Activated naive CD4-positive, alpha-beta T cell treated with anti-CD3 and anti-CD28 coated beads for 36 hours (primary cell): ENCODE results near the gene MPPE1. TPM values are rescaled to one million over a fixed set of nuclear protein-coding genes. Genes with fewer than 3 reads are reported as not detected.
"Not testable (repeated sequence)": the region's sequence is repeated elsewhere in the genome, so short reads cannot be mapped to it uniquely, and the experiment has no call there.

Experiments
- CTCF ChIA-PET: fragments of 350-600 bp; sonication (Branson Sonifier 250); formaldehyde crosslinking; loops from one replicate; lab custom pipeline; 2021; ENCODE audit warnings: antibody characterized with exemption; lab: Charles Lee
- DNase-seq: peaks from one replicate; pipeline ENCODE4 v3.0.0-alpha.2; 2020
- H3K27ac Mint-ChIP-seq: one replicate; pipeline ENCODE4 v1.8.0; 2021; ENCODE audit warnings: mild to moderate bottlenecking, mixed read lengths
- H3K27me3 Mint-ChIP-seq: one replicate; pipeline ENCODE4 v1.8.0; 2021; ENCODE audit warnings: low read depth, mixed read lengths
- H3K36me3 Mint-ChIP-seq: one replicate; pipeline ENCODE4 v1.8.0; 2021; ENCODE audit warnings: low read depth, mixed read lengths
- H3K4me1 Mint-ChIP-seq: one replicate; pipeline ENCODE4 v1.8.0; 2021; ENCODE audit warnings: low read depth, mixed read lengths
- H3K4me3 Mint-ChIP-seq: one replicate; pipeline ENCODE4 v1.8.0; 2021; ENCODE audit warnings: mild to moderate bottlenecking, moderate library complexity, mixed read lengths
- H3K9me3 Mint-ChIP-seq: one replicate; pipeline ENCODE4 v1.8.0; 2021; ENCODE audit warnings: mixed read lengths
- intact Hi-C: fragments of 100-400 bp; cut with micrococcal nuclease; formaldehyde crosslinking; loops from one replicate; pipeline ENCODE4 v1.15.1; 2023
- total RNA-seq, 2 experiments: library from RNA; stranded (reverse); gene quantifications; one replicate each; pipeline ENCODE4 v1.2.3, GENCODE V29; 2021

MPPE1 gene
- total RNA-seq, 2 experiments from 2014 or later = 30.4 to 34.3 TPM

- no peak for DNase-seq
- Mint-ChIP-seq H3K4me3 (peak overlapping the region; percentile 24), H3K27me3 (no peaks in the 10 kb centered on the region), H3K9me3 (no peaks in the 10 kb centered on the region), H3K4me1 (peaks cover 4% of the 10 kb centered on the region), H3K36me3 (no peaks in the 10 kb centered on the region), H3K27ac (no peak overlapping the region)
- CTCF ChIA-PET = interaction anchor here (1.2 to 2.7 kb wide), 3 partner anchors 9 to 92 kb away, joined by 4 to 21 read pairs (median 11); no protein-coding TSS in a partner anchor
- intact Hi-C loops = loop anchor here (1.0 kb wide), 3 partner anchors 35 to 95 kb away; partner anchors contain the start of genes CHMP1B, IMPA2 and MPPE1
Measured at GRCh38 chr18:11946756-11947155, 38.6 kb upstream of the MPPE1 start.

DNA sequence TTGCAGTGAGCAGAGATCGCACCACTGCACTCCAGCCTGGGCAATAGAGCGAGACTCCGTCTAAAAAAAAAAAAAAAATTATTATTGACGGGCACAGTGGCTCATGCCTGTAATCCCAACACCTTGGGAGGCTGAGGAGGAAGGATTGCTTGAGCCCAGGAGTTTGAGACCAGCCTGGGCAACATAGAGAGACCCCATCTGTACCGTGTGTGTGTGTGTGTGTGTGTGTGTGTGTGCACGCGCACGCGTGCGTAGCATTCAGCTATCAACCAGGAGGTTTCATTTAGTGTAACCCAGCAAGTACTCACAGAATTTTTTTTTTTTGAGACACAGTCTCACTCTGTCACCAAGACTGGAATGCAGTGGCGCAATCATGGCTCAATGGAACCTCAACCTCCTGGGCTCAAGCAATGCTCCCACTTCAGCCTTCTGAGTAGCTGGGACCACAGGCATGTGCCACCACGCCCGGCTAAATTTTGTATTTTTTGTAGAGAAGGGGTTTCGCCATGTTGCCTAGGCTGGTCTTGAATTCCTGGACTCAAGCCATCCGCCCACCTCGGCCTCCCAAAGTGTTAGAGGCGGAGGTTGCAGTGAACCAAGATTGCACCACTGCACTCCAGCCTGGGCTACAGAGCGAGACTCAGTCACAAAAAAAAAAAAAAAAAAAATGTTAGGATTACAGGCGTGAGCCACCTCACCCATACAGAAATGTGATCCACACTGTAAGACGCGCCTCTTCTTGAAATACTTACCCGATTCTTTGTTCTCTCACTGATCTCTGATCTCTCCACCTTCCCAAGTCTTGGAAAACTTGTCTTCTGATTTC is 37.9 kb upstream of the MPPE1 start:
- H3K27ac Mint-ChIP-seq, DNase-seq, H3K27me3 Mint-ChIP-seq, H3K36me3 Mint-ChIP-seq, H3K4me3 Mint-ChIP-seq, intact Hi-C loops, H3K9me3 Mint-ChIP-seq, H3K4me1 Mint-ChIP-seq: not testable (repeated sequence)
- CTCF ChIA-PET = interaction anchor here (1.2 to 2.7 kb wide), 5 partner anchors 8 to 98 kb away, joined by 4 to 21 read pairs (median 8); no protein-coding TSS in a partner anchor

DNA sequence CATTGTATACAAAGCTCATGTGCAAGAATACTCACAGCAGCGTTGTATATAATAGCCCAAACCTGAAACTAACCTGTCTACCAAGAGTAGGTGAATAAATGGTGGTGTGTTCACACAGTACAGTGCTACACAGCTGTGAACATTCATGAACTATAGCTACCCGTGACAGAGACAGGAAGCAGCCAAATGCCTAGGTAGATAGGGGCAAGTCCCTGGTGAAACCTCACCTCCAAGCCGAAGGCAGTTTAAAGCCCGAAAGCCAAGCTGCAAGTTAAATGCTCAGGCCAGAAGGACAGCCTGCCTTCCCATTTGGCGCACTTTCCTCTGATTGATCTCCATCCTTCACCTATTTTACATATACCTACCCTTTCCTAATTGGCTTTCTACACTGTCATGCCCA is 36.7 kb upstream of the MPPE1 start:
- H3K27me3 Mint-ChIP-seq = no peaks in the 10 kb centered on the region
- peaks cover 4% of the 10 kb centered on the region for H3K4me1 Mint-ChIP-seq
- H3K9me3 Mint-ChIP-seq = no peaks in the 10 kb centered on the region
- no peak for DNase-seq
- intact Hi-C loops = no loop called here
- CTCF ChIA-PET = interaction anchor here (0.5 to 2.0 kb wide), 6 partner anchors 30 to 99 kb away, joined by 3 to 8 read pairs (median 4); no protein-coding TSS in a partner anchor
- H3K36me3 Mint-ChIP-seq = no peaks in the 10 kb centered on the region
- no peak overlapping the region for H3K4me3 Mint-ChIP-seq
- no peak overlapping the region for H3K27ac Mint-ChIP-seq

DNA sequence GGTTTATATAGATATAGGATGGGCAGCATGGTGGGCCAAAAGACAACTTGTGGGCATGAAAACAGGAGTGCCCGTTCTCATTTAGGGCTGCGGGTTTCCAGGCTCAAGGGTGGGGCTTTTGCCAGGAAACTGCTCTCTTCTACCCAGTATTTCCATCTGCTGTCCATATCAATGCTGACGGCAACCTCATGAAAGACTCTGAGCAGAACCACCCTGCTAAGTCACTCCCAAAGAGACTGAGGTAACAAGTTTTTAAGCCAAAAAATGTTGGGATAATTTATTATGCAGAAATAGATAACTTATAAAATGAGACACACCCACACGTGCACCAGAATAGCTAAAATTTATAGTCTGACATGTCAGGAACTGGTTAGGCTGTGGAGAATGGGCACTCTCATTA is 36.1 kb upstream of the MPPE1 start:
- CTCF ChIA-PET = interaction anchor here (0.6 to 2.0 kb wide), 5 partner anchors 30 to 100 kb away, joined by 3 to 8 read pairs (median 4); no protein-coding TSS in a partner anchor
- no peaks in the 10 kb centered on the region for H3K9me3 Mint-ChIP-seq
- H3K36me3 Mint-ChIP-seq = no peaks in the 10 kb centered on the region

GRCh38 chr18:11943551-11943950 is 35.4 kb upstream of the MPPE1 start:
- Mint-ChIP-seq H3K27me3 (no peaks in the 10 kb centered on the region), H3K27ac (no peak overlapping the region), H3K9me3 (no peaks in the 10 kb centered on the region), H3K4me1 (peaks cover 4% of the 10 kb centered on the region), H3K36me3 (no peaks in the 10 kb centered on the region), H3K4me3 (no peak overlapping the region)
- DNase-seq = no peak
- intact Hi-C loops = no loop called here
- CTCF ChIA-PET = interaction anchor here (2.0 kb wide), 1 partner anchor 95 kb away, joined by 8 read pairs; no protein-coding TSS in a partner anchor

More for the DNA sequence above, 36.1 kb upstream of the MPPE1 start:
- Mint-ChIP-seq H3K4me3 (no peak overlapping the region), H3K27me3 (no peaks in the 10 kb centered on the region), H3K27ac (no peak overlapping the region), H3K4me1 (peaks cover 4% of the 10 kb centered on the region)
- intact Hi-C loops = no loop called here
- DNase-seq = no peak

DNA sequence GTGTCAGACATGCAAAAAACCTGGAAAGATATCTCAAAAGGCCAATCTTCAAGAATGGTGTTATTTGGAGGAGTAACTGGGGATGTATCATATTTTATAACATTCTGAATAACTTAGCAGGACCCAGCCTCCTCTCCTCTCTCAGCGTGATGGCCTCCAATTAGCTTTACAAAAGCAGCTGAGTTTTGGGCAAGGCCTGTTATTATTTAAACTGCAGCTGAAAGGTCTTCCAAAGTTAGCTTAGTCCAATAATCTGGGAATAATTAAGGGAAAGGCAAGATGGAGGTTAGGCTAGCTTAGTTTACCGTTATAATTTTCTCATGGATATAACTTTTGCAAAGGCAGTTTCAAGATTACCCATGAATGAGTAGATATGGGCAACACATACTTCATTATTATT is 32.8 kb upstream of the MPPE1 start:
- H3K27me3 Mint-ChIP-seq = no peaks in the 10 kb centered on the region
- H3K36me3 Mint-ChIP-seq = no peaks in the 10 kb centered on the region
- no peaks in the 10 kb centered on the region for H3K4me1 Mint-ChIP-seq
- H3K4me3 Mint-ChIP-seq = no peak overlapping the region
- intact Hi-C loops = no loop called here
- H3K9me3 Mint-ChIP-seq = no peaks in the 10 kb centered on the region
- no peak overlapping the region for H3K27ac Mint-ChIP-seq
- no peak for DNase-seq
- CTCF ChIA-PET = interaction anchor here (0.9 to 7.3 kb wide), 4 partner anchors 11 to 208 kb away, joined by 5 to 234 read pairs (median 60); no protein-coding TSS in a partner anchor

- Mint-ChIP-seq H3K4me1 (no peaks in the 10 kb centered on the region), H3K4me3 (no peak overlapping the region), H3K27ac (no peak overlapping the region), H3K27me3 (no peaks in the 10 kb centered on the region), H3K36me3 (no peaks in the 10 kb centered on the region), H3K9me3 (no peaks in the 10 kb centered on the region)
- DNase-seq = peak; percentile 86
- intact Hi-C loops = loop anchor here (1.0 to 5.0 kb wide), 5 partner anchors 57 to 299 kb away; no protein-coding TSS in a partner anchor
- CTCF ChIA-PET = interaction anchor here (0.7 to 7.3 kb wide), 30 partner anchors 9 to 282 kb away, joined by 3 to 234 read pairs (median 7); partner anchors contain the start of gene IMPA2
Measured at GRCh38 chr18:11937874-11938478, 29.9 kb upstream of the MPPE1 start.

- no peak overlapping the region for H3K27ac Mint-ChIP-seq
- intact Hi-C loops = no loop called here
- CTCF ChIA-PET = interaction anchor here (1.0 to 1.8 kb wide), 2 partner anchors 63 to 100 kb away, joined by 3 to 16 read pairs; no protein-coding TSS in a partner anchor
- H3K4me3 Mint-ChIP-seq = no peak overlapping the region
- H3K4me1 Mint-ChIP-seq = no peaks in the 10 kb centered on the region
- no peaks in the 10 kb centered on the region for H3K36me3 Mint-ChIP-seq
- no peaks in the 10 kb centered on the region for H3K9me3 Mint-ChIP-seq
- no peak for DNase-seq
- H3K27me3 Mint-ChIP-seq = no peaks in the 10 kb centered on the region
Measured at GRCh38 chr18:11932393-11932792, 24.3 kb upstream of the MPPE1 start.

- Mint-ChIP-seq H3K27ac (no peak overlapping the region), H3K36me3 (no peaks in the 10 kb centered on the region), H3K4me1 (no peaks in the 10 kb centered on the region), H3K9me3 (no peaks in the 10 kb centered on the region), H3K4me3 (no peak overlapping the region), H3K27me3 (no peaks in the 10 kb centered on the region)
- no peak for DNase-seq
- CTCF ChIA-PET = interaction anchor here (0.7 to 4.0 kb wide), 2 partner anchors 10 to 1744 kb away, joined by 3 to 25 read pairs; no protein-coding TSS in a partner anchor
- intact Hi-C loops = no loop called here
Measured at GRCh38 chr18:11927497-11927896, 19.4 kb upstream of the MPPE1 start.

GRCh38 chr18:11925800-11926481 is 17.8 kb upstream of the MPPE1 start:
- no peak overlapping the region for H3K4me3 Mint-ChIP-seq
- DNase-seq = no peak
- CTCF ChIA-PET = interaction anchor here (0.6 to 4.0 kb wide), 2 partner anchors 11 to 123 kb away, joined by 3 to 25 read pairs; no protein-coding TSS in a partner anchor

DNA sequence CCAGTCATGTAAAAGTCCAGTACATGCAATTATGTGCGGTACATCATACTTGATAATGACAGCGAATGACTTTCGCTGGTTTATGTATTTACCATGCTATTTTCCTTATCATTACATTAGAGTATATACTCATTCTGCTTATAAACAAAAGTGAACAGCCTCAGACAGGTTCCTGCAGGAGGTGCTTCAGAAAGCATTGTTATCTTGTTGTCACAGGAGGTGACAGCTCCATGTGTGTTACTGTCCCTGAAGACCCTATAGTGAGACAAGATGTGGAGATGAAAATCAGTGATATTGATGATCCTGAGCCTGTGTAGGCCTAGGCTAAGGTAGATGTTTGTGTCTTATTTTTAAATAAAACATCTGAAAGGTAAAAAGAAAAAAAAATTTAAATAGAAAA is 15.3 kb upstream of the MPPE1 start:
- no peaks in the 10 kb centered on the region for H3K36me3 Mint-ChIP-seq
- intact Hi-C loops = no loop called here
- H3K9me3 Mint-ChIP-seq = no peaks in the 10 kb centered on the region
- H3K4me3 Mint-ChIP-seq = no peak overlapping the region
- no peaks in the 10 kb centered on the region for H3K27me3 Mint-ChIP-seq
- no peak for DNase-seq
- CTCF ChIA-PET = interaction anchor here (1.3 to 2.5 kb wide), 2 partner anchors 14 to 72 kb away, joined by 4 to 14 read pairs; no protein-coding TSS in a partner anchor
- no peaks in the 10 kb centered on the region for H3K4me1 Mint-ChIP-seq
- no peak overlapping the region for H3K27ac Mint-ChIP-seq

More at GRCh38 chr18:11925800-11926481, 17.8 kb upstream of the MPPE1 start:
- Mint-ChIP-seq H3K27me3 (no peaks in the 10 kb centered on the region), H3K4me1 (no peaks in the 10 kb centered on the region), H3K36me3 (no peaks in the 10 kb centered on the region), H3K9me3 (no peaks in the 10 kb centered on the region), H3K27ac (no peak overlapping the region)
- intact Hi-C loops = no loop called here
